Activated CD8-positive, alpha-beta memory T cell treated with anti-CD3 and anti-CD28 coated beads, Interleukin-2, amount 50 U/mL, for 4 hours (primary cell): Measurements from ENCODE around the gene CNKSR3.
"Not testable (repeated sequence)": the region's sequence is repeated elsewhere in the genome, so short reads cannot be mapped to it uniquely, and the experiment has no call there.

Experiments used
- DNase-seq: peaks from one replicate; pipeline ENCODE4 v3.0.0-alpha.2; 2020

The CNKSR3 gene

DNA sequence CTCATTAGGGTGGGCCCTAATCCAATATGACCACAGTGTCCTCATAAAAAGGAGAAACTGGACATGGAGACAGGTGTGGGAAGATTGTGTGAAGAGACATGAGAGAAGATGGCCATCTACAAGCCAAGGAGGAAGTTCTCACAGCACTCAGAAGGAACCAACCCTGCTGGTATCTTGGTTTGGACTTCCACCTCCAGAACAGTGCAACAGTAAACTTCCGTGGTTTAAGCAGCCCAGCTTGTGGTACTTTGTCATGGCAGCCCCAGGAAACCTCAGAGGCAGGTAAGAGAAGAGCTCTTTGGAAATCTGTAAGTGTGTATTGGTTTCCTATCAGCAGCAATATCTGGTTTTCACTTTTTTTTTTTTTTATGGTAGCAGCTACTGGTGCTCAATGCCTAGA lies 16.5 kb upstream of the CNKSR3 start:
- DNase-seq: no peak

DNA sequence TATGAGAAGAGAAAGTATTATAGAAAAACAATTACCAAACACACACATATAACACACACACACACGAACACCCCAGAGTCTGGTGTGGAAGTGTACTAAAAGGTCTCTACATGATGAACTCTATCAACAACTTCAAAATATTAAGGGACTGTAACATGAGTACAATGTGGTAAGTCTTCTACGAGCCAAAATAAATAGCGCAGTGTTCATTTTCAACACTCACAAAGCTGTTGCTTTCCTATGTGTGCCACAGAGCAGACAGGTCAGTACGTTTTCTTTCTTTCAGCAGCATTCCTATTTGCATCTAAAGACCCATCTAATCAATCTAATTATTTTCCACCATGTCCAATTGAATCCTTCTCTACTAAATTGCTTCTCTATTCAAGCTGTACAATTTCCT lies 12.1 kb upstream of the CNKSR3 start:
- DNase-seq: no peak

DNA sequence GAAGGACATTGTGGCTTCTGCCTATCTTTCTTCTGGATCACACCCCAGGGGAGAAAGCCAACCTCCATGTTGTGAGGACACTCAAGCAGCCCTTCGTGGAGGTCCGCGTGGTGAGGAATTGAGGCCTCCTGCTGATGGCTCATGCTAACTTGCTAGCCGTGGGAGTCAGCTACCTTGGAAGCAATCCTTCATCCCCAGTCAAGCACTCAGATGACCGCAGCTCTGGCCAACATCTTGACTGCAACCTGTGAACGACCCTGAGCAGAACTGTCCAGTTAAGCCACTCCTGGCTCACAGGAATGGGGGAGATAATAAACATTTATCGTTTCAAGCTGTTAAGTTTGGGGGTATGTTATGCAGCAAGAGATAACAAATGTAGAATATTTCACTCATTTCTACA lies 10.9 kb upstream of the CNKSR3 start:
- no peak for DNase-seq

DNA sequence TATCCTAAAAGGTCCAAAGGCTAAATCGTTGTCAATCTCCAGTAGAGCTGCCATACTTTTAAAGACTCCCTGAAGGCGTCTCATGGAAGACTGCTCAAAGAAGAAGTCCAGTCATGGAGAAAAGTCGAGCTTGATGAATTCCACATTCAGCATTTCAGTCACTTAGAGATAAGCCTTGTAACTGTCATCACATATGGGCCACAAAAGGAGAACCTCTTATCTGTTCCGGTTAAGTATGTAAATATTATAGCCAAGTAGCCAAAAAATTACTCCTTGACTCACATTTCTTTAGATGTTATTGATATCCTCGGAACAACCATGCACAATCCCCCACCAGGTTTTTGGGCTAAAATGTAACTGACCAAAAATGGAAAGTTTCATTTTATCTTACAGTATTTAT lies 9.8 kb upstream of the CNKSR3 start:
- no peak for DNase-seq

DNA sequence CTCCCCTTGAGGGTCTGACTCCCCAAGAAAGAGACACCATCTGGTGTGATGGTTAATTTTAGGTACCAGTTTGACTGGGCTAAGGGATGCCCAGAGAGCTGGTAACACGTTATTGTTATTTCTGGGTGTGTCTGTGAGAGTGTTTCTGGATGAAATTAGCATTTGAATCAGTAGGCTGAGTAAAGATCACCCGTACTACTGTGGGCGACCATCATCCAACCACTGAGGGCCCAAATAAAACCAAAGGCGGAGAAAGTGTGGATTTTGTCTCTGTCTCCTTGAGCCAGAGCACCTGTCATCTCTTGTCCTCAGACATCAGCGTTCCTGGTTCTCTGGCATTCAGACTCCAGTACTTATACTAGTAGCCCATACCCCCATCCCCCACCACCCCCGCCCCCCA lies 7.9 kb upstream of the CNKSR3 start:
- DNase-seq: no peak

DNA sequence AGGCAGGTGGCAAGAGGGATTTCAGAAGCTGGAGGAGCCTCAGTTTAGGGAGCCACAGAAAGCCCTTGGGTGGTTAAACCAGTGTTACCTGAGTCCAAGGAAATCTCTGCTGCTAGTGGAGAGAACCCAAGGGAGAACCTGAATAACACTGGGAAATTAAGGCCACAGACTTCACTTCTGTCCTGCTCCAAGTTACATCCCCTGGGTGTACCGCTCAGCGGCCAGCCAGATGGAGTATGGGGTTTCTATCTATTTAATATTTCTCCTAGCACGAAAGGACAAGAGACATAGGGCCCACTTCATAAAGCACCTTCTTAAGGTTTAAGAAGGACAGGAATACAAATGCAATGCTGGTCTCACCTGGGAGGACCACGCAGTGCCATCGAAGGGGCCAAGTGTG lies 5.8 kb upstream of the CNKSR3 start:
- DNase-seq: no peak

DNA sequence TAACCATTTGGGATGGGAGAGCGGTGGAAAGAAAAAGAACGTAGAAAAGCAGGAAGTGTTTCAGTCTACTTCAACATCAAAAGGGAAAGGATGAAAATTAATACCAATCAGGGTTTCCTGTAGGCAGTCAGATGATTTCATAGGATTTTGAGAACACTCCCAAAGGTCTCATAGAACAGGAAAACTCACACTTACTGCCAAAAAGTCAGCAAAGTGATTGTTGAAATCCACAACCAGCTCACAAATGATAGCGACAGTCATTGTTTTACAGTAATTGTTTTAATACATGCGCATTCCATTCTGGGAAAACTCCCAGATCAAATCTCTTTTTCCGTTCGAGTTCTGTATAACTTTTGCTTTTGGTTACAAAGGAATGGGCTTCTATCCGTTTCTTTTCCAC lies 5.3 kb upstream of the CNKSR3 start:
- DNase-seq: no peak

DNA sequence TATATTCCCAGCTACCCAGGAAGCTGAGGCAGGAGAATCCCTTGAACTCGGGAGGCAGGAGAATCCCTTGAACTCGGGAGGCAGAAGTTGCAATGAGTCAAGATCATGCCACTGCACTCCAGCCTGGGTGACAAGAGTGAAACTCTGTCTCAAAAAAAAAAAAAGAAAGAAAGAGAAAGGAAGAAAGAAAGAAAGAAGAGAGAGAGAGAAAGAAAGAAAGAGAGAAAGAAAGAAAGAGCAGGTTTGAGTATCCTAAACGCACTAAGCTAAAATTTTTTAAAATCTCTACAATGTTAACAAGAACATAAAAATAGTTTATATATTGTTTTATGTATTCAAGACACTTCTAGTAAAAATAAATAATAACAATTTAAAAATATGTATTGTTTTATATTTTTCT lies 4.6 kb upstream of the CNKSR3 start:
- not testable (repeated sequence) for DNase-seq

DNA sequence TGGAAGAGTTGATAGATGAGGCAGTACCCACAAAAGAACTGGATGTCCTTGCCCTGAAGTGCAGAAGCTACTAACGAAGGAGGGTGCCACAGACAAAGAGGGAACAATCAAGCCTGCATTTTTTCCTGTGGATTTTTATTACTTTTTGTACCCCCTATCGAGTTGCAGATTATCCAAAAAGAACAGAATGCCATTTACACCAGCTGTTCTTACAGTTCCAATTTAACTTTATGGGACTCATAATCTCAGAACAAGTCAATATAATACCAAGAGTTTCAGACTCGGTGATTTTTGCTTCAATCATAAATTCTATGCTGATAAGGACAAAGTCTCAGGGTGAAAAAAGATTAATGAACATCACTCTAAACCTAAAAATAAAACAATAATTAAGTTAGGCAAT lies 4.0 kb upstream of the CNKSR3 start:
- no peak for DNase-seq

DNA sequence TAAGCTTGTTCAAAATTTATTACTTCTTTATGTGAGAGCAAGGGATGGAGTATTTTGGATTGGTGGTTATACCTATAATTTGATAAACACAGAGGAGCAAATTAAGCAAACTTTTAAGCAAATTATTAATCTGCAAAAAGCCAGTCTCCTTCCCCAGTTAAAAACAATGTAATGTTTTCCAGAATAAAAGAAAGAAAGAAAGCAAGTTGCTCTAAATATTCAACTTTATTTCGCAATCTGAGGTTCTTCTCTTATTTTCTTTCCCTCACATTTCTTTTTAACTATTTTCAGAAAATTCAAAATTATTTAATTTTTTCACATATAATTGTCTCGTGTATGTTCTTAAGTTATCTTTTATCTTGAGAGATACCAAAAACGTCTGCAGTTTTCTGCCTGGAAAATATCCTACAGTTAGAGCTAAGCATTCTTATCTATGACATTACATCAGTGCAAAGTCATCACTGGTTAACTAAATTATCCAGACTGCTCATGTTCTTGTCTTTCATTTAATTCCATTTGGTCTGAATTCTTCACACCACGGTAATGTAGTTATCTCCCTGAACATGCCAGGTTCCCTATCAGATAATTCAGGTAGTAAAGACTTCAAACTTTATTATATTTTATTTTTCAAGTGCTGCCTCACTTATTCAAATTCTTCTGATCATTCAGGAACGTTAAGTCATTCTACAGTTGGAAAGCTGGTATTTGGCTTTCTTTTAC lies 3.3 kb upstream of the CNKSR3 start:
- no peak for DNase-seq

DNA sequence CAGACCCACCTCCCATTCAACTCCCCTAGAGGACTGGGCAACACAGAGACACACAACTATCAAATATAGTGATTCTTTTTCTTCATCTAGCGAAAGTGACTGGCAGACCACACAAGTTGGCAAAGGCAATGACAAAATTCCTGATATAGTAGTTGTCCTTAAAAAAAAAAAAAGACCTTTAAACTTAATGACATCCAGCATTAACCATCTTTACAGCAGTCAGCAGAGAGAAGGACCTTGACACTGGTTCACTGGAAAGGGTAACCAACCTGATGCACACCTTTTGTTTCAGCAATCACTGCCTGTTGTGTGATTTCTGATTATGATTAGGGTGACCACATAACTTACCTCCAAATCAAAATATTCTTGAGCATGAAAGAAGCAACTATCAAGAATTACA lies 1.7 kb upstream of the CNKSR3 start:
- no peak for DNase-seq

DNA sequence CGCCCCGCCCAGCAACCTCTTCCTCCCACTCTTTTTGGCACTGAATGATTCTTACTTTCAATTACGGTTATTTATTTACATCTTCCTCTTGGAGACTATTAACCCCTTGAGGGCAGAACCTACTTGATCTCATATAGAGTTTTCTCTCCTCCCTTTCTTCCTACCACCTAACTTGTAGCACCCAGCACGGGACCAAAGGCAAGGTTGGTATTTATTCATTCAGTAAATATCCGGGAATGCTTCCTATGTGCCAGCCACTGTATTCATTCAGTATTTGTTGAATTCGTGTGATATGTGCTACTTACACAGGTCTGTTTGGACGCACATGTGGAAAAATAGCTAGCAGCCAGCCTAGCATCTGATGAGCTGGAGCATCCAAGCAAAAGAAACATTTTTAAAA lies 1.3 kb upstream of the CNKSR3 start:
- DNase-seq: no peak

DNA sequence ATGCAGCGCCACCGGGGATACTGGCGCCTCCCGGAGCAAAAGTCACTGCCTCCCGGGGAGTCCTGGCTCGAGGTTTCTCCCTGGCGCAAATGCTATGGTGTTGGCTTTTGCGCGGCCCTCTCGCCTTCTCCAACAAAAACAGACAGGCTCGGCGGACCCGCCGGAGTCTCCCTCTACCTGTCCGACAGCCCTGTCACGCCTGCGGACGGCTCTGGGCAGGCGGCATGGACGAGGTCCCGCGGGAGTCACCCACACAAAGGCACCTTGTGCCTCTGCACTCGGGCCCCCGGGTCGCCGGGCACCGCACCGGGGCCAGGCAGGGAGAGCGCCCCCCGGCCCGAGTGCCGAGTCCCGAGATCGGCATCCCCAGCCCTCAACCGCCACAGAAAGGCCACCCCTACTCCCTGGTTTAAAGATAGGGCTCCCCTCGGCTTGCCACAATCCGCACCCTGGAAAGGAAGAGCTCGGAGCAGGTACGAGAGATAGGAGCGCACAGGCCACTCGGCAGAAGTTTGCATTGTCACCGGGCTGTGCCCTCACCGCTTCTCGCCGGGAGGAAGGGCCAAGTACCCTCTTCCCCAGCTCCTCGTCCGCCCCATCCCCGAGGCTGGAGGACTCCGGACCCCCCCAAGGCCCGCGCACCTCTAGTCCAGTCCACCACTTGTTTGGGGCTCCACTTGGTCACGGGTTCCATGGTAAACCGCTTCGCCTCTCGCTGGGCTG lies 903 bp downstream of the CNKSR3 start:
- no peak for DNase-seq

DNA sequence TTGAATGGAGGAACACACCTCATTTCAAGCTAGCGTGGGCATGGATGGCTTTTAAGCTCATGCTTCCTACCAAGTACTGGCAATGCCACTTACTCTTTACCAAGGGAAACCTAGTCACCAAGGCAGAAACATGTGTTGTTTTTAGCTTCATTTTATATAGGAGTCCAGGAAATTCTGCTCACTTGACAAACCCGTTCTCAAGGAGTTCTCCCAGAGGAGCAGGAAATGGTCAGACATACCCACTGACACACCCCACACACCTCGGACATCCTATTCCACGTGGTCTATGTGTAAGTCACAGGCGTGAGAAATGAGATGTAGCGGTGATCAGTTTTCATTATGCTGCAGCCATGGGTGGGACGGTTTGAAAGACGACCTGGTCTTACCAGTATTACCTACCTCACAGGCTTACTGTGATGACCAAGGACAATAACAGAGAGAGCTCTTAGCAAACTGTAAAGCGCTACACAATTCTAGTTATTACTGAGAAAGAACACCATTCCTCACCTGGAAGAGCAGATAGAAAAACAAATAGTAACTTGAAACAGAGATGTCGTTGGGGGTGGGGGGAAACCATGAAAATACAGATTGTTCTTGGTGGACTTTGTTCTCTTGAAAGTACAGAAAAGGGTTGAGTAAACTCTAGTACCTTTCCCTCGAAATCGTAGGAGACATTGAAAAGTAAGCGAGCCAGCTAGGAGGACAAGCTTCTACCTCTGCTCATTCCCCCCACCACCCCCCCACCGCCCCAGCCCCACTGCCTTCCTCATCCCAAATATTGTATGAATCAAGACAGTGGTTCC lies 1.7 kb downstream of the CNKSR3 start:
- no peak for DNase-seq

DNA sequence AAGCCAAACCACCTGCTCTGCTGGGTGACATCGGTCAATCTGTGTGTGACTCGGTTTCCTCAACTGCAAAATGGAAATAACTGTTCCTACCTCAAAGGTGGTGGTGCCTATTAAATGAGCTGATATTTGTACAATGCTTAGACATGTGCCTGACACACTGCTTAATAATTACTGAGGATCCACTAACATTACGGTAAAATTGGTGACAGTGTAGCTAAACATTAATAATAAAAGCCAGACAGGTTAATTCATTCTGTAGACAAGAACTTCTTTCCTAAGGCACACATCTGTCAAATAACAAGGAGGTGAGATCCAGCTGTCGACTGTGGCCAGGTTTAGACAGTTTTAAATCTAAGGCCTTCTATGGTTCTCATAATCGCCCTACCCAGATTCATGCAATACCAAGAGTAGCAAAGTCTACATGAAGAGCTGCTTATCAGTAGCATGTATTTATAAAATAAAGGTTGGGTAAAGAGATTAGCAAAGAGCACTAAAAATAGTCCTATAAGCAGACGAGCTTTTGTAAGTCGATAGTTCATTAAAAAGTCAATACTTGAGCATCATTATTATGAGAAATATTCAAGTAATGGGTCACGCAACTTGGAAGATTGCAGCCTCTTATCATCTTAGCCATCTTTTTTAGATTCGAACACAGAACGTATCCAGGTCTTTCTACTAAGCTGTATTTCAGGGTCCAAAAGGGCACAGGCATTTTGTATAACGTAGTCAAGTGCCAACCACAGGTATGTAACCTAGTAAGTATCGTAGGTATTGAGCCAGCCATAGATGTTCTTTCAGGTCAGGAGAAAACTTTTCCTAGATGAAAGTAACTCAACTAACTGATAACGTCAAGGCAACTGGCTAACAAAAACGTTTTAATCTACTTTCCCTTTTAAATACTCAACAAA lies 3.2 kb downstream of the CNKSR3 start:
- no peak for DNase-seq

DNA sequence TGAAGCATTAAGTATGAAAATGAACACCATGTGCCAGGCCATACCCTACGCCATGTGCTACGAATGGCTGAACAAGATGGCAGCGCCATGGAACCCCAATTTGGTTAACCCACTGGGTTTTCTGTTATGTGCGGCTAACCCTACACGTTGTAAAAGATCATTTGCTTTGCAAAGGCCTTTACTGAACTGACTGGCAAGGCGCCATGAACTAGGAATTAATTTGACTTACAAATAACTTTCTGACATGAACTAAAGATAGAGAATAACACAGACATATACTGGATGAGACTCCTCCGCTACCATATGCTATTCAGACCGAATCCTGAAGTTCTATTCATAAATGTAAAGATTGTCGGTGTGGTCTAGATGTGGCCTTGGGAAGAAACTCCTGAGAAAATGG lies 3.9 kb downstream of the CNKSR3 start:
- no peak for DNase-seq

DNA sequence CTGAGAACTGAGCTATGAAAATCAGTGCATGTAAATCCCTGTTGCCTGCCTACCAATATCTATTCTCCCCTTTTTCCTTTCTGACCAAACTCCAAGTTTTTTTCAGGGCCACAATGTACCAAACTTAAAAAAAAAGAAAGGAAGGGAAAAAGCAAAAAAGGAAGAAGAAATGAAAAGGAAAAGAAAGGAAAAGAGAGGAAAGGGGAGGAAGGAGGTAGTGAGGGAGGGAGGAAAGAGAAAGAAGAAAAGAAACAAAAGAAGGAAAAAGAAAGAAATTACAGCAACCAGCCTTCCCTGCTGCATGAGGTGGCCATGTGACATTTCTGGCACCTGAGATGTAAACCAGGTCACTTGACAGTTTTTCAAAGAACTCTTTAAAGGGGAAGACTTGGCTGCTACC lies 4.4 kb downstream of the CNKSR3 start:
- DNase-seq: no peak

DNA sequence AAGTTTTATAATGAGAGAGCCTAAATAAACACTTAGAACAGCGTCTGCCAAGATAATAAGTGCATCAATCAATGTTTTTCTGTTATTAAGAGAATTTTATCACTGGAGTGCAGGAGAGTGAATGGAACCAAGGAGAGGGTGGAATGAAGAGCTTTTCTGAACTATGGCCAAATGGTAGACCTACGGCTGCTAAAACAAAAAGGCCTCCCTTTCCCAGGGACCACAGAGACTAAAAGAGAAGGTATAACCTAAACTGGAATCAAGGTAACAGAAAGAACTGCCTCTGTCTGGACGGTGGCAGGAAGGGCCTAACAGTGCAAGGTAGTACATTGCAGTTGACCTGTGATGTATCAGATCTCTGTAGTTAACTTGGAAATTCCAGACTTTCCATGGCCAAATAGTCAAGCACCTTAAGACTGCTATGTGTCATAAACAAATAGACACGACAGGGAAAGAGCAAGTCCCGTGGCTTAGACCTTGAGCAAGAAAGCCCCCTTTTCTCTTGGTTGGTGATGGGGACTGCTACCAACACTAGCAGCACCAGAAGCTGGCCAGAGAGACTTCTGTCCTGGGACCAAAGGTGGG lies 5.5 kb downstream of the CNKSR3 start:
- no peak for DNase-seq

DNA sequence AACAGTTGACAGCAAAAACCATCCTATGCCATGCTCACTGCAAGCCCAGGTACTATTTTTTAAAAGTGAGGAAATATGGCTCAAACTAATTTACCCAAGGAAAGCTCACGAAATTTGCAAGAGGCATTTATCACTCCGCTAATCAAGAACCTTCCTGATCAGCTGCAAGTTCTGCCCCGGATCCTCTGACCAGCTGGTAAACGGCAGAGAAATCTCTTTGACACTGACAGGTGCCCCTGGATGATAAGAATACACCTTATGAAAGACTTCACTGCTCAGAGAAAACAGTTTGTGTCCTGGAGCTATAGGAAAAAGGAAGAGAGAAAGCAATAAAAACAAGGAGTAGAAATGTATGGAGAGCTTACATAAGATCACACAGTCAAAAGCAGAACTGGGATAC lies 6.4 kb downstream of the CNKSR3 start:
- DNase-seq: no peak

DNA sequence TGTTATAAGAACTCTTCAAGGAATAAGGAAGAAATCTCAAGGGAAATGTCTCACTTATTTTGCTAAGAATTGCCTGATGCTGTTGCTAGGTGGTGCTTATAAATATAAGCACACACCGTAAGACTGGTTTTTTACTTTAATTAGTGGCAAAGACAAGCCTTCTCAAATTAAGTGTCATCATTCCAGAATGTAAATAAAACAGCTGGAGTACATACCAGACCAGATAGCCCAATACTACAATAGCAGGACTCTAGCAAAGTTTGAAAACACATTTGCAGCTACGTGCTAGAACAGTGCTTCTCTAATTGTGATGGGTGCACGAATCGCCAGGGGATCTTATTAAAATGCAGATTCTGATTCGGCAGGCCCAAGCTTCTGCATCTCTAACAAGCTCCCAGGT lies 6.8 kb downstream of the CNKSR3 start:
- DNase-seq: no peak

DNA sequence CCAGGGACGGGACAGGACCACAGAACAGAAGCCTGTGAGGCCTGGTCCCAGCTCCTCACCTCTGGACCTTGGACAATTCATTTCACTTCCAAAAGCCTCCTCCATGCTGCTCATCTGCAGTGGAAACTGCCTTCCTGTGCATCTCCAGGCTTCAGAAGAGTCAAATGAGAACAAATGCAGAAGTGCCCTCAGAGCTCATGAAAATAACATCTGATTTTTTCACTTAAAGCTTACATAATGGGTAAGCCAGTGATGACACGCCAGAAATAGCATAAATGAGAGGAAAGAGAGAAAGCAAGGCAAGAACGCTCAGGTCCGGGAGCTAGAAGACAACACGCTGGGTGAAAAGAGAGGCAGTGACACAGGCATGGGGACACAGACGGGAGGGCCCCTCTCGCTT lies 7.9 kb downstream of the CNKSR3 start:
- no peak for DNase-seq

DNA sequence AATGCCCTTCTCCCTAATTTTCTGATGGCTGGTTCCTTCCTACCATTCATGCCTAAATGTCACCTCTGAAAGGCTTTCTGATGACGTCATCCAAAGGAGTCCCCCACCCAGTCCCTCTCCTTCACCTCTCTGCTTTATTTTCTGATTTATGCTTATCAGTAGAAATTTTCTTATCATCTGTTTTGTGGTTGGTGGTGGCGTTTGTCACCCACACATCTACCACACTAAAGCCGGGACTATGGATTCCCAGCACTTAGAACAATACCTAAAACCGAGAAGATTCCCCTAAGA lies 9.0 kb downstream of the CNKSR3 start:
- DNase-seq: no peak
